ENCODE data around the gene VPS8.

VPS8 gene

GRCh38 chr3:184767377-184767776 is 44.6 kb upstream of the VPS8 start:
- DNase-seq (ENCODE audit: low read depth in 2 of 2), result no peak
- TF ChIP-seq CTCF (IDR thresholded peaks at IDR 0.05; ENCODE audit: low read depth, low read length), result no peak
- H3K4me3 ChIP-seq (replicated peaks in 1 of 2; ENCODE audit: low read depth in 2 of 2, low read length in 2 of 2), result no peak overlapping the region

- TF ChIP-seq CTCF (IDR thresholded peaks at IDR 0.05; ENCODE audit: low read depth, low read length), result no peak
- H3K4me3 ChIP-seq (replicated peaks in 1 of 2; ENCODE audit: low read depth in 2 of 2, low read length in 2 of 2), result no peak overlapping the region
- DNase-seq (ENCODE audit: low read depth in 2 of 2), result no peak
These were observed 42.4 kb upstream of the VPS8 start for GRCh38 chr3:184769382-184770170.

GRCh38 chr3:184770541-184770940 is 41.4 kb upstream of the VPS8 start:
- no peak overlapping the region for H3K4me3 ChIP-seq (replicated peaks in 1 of 2; ENCODE audit: low read depth in 2 of 2, low read length in 2 of 2)
- no peak for DNase-seq (ENCODE audit: low read depth in 2 of 2)

GRCh38 chr3:184771301-184772127 is 40.5 kb upstream of the VPS8 start:
- H3K4me3 ChIP-seq (replicated peaks in 1 of 2; ENCODE audit: low read depth in 2 of 2, low read length in 2 of 2), result no peak overlapping the region
- no peak for TF ChIP-seq CTCF (IDR thresholded peaks at IDR 0.05; ENCODE audit: low read depth, low read length)
- DNase-seq (ENCODE audit: low read depth in 2 of 2), result no peak

More at GRCh38 chr3:184770541-184770940, 41.4 kb upstream of the VPS8 start:
- no peak for TF ChIP-seq CTCF (IDR thresholded peaks at IDR 0.05; ENCODE audit: low read depth, low read length)

- DNase-seq (ENCODE audit: low read depth in 2 of 2), result no peak
- no peak overlapping the region for H3K4me3 ChIP-seq (replicated peaks in 1 of 2; ENCODE audit: low read depth in 2 of 2, low read length in 2 of 2)
- TF ChIP-seq CTCF (IDR thresholded peaks at IDR 0.05; ENCODE audit: low read depth, low read length), result no peak
These were observed 39.2 kb upstream of the VPS8 start for GRCh38 chr3:184772667-184773272.

GRCh38 chr3:184773283-184774186 is 38.4 kb upstream of the VPS8 start:
- TF ChIP-seq CTCF (IDR thresholded peaks at IDR 0.05; ENCODE audit: low read depth, low read length), result no peak
- no peak for DNase-seq (ENCODE audit: low read depth in 2 of 2)

More at GRCh38 chr3:184773283-184774186, 38.4 kb upstream of the VPS8 start:
- H3K4me3 ChIP-seq (replicated peaks in 1 of 2; ENCODE audit: low read depth in 2 of 2, low read length in 2 of 2), result no peak overlapping the region
